ENCODE results near the gene ARHGAP6.

The ARHGAP6 gene

GRCh38 chrX:11663875-11664210 is 1.9 kb downstream of the ARHGAP6 start:
- Histone ChIP-seq H3K36me3 (ENCODE audit: control insufficient read depth, insufficient read depth, low read length) (no peaks in the 10 kb centered on the region), H3K4me3 (replicated peaks; ENCODE audit: low read depth, low read length) (no peak overlapping the region), H3K27me3 (replicated peaks; ENCODE audit: control insufficient read depth, insufficient read depth, low read length) (no peaks in the 10 kb centered on the region)
- TF ChIP-seq, protein P1, sequence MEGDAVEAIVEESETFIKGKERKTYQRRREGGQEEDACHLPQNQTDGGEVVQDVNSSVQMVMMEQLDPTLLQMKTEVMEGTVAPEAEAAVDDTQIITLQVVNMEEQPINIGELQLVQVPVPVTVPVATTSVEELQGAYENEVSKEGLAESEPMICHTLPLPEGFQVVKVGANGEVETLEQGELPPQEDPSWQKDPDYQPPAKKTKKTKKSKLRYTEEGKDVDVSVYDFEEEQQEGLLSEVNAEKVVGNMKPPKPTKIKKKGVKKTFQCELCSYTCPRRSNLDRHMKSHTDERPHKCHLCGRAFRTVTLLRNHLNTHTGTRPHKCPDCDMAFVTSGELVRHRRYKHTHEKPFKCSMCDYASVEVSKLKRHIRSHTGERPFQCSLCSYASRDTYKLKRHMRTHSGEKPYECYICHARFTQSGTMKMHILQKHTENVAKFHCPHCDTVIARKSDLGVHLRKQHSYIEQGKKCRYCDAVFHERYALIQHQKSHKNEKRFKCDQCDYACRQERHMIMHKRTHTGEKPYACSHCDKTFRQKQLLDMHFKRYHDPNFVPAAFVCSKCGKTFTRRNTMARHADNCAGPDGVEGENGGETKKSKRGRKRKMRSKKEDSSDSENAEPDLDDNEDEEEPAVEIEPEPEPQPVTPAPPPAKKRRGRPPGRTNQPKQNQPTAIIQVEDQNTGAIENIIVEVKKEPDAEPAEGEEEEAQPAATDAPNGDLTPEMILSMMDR (IDR thresholded peaks at IDR 0.05; ENCODE audit: insufficient read depth, low read length, poor library complexity, severe bottlenecking) = no peak
- DNase-seq (ENCODE audit: extremely low read depth, insufficient read length) = no peak

- no peak for DNase-seq (ENCODE audit: extremely low read depth, insufficient read length)
- Histone ChIP-seq H3K27me3 (replicated peaks; ENCODE audit: control insufficient read depth, insufficient read depth, low read length) (no peaks in the 10 kb centered on the region), H3K36me3 (ENCODE audit: control insufficient read depth, insufficient read depth, low read length) (no peaks in the 10 kb centered on the region), H3K4me3 (replicated peaks; ENCODE audit: low read depth, low read length) (no peak overlapping the region)
- TF ChIP-seq, protein P1 (IDR thresholded peaks at IDR 0.05; ENCODE audit: insufficient read depth, low read length, poor library complexity, severe bottlenecking) = no peak
These were observed 10.3 kb downstream of the ARHGAP6 start for GRCh38 chrX:11655282-11656015.

- TF ChIP-seq, protein P1 (IDR thresholded peaks at IDR 0.05; ENCODE audit: insufficient read depth, low read length, poor library complexity, severe bottlenecking) = no peak
- H3K4me3 ChIP-seq (replicated peaks; ENCODE audit: low read depth, low read length) = no peak overlapping the region
- DNase-seq (ENCODE audit: extremely low read depth, insufficient read length) = peak; percentile 3
- no peaks in the 10 kb centered on the region; the same call in 1 of the 2 replicates for H3K27me3 ChIP-seq (replicated peaks; ENCODE audit: control insufficient read depth, insufficient read depth, low read length)
- no peaks in the 10 kb centered on the region for H3K36me3 ChIP-seq (ENCODE audit: control insufficient read depth, insufficient read depth, low read length)
These were observed 16.8 kb downstream of the ARHGAP6 start for GRCh38 chrX:11648705-11649519.

GRCh38 chrX:11647138-11647537 is 18.6 kb downstream of the ARHGAP6 start:
- Histone ChIP-seq H3K27me3 (replicated peaks; ENCODE audit: control insufficient read depth, insufficient read depth, low read length) (no peaks in the 10 kb centered on the region; the same call in 1 of the 2 replicates), H3K4me3 (replicated peaks; ENCODE audit: low read depth, low read length) (no peak overlapping the region), H3K36me3 (ENCODE audit: control insufficient read depth, insufficient read depth, low read length) (no peaks in the 10 kb centered on the region)
- no peak for DNase-seq (ENCODE audit: extremely low read depth, insufficient read length)
- TF ChIP-seq, protein P1 (IDR thresholded peaks at IDR 0.05; ENCODE audit: insufficient read depth, low read length, poor library complexity, severe bottlenecking) = no peak

- TF ChIP-seq, protein P1 (IDR thresholded peaks at IDR 0.05; ENCODE audit: insufficient read depth, low read length, poor library complexity, severe bottlenecking) = no peak
- no peaks in the 10 kb centered on the region for H3K36me3 ChIP-seq (ENCODE audit: control insufficient read depth, insufficient read depth, low read length)
- no peaks in the 10 kb centered on the region; the same call in 1 of the 2 replicates for H3K27me3 ChIP-seq (replicated peaks; ENCODE audit: control insufficient read depth, insufficient read depth, low read length)
- H3K4me3 ChIP-seq (replicated peaks; ENCODE audit: low read depth, low read length) = no peak overlapping the region
- DNase-seq (ENCODE audit: extremely low read depth, insufficient read length) = no peak
These were observed 24.2 kb downstream of the ARHGAP6 start for GRCh38 chrX:11641349-11642065.

Data from GM06990 (cell line).